GM18511 (cell line): Measurements from ENCODE around the gene FBXO10.

ENCODE experiments used
- ATAC-seq: cut with Tn5 transposase; IDR thresholded peaks from one replicate; pipeline ENCODE4 v1.9.1; 2021; ENCODE audit warnings: mild to moderate bottlenecking, moderate library complexity; ENCODE audit not compliant: unreplicated experiment

Gene FBXO10

DNA sequence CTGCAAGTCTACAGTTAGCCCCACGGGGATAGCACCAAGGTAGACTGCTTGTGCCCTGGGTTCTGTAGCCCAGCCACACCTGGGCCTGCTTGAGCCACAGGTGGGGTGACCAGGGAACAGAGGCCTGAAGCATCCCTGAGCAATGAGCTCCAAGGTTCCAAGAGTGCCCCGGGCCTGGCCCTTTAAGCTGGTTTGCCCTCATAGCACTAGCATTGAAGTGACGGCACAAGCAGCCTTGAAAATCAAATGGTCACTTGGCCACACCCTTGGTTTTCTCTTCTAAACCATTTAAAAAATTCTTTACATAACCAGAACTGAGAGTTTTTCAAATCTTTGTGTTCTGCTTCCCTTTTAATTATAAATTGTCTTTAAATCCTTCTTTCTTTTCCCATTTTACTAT is 24.7 kb downstream of the FBXO10 start:
- ATAC-seq: no peak

DNA sequence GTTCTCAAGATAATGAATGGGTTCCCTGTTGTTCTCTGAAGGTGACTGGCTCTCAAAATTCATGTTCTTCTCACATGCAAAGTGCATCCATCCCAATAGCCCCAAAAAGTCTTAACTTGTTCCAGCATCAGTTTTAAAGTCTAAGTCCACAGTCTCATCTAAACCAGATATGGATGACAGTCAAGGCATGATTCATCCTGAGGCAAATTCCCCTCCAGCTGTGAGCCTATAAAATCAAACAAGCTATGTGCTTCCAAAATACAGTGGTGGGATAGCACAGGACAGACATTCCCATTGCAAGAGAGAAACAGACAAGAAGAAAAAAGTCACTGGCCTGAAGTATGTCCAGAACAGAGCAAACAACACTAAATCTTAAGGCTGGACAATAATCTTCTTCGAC is 25.4 kb downstream of the FBXO10 start:
- no peak for ATAC-seq

DNA sequence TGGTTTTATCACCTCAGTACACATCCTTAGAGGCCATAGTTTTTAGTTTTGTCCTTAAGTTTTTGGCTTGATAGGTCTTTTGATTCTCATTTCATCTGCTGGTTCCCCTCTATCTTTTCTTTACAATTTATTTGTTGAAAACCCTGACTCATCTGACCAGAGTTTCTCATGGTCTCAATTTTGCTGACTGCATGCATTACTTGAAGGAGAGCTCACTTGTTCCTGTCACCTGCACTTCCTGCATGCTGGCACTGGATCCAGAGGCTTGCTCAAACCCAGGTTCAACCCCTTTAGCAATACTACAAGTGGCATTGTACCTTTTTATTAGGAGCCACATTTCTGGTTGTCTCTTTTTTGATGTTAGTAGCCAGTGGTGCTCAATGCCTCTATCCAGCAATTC is 26.7 kb downstream of the FBXO10 start:
- ATAC-seq: no peak

DNA sequence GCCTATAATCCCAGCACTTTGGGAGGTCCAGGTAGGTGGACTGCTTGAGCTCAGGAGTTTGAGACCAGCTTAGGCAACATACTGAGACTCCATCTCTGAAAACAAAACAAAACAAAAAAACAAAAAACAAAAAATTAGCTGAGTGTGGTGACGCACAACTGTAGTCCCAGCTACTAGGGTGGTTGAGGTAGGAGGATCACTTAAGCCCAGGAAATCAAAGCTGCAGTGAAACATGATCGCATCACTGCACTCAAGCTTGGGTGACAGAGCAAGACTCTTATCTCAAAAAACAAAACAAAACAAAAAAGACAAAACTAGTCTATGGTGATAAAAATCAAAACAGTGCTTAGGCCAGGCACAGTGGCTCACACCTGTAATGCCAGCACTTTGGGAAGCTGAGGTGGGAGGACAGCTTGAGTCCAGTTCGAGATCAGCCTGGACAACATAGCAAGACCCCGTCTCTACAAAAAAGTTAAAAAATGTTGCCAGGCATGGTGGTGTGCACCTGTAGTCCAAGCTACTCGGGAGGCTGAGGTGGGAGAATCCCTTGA is 28.8 kb downstream of the FBXO10 start:
- ATAC-seq: no peak

DNA sequence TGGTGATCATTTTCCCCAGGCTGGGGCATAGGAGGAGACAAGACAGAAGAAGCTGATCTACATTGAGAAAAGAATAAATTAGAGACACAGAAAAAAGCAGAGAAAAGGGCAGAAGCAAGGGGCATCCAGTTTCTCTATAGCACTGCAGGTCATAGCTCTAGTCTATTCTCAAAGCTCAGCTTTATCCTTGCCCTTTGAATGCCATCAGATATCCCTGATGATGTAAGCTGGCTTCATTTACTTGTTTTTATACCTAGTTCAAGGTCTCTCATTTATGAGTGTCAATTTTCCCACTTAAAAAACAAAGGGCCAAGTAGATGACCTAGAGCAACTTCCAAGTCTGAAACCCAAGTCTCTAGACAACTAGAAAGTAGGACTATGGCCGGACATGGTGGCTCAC is 32.7 kb downstream of the FBXO10 start:
- ATAC-seq: no peak

DNA sequence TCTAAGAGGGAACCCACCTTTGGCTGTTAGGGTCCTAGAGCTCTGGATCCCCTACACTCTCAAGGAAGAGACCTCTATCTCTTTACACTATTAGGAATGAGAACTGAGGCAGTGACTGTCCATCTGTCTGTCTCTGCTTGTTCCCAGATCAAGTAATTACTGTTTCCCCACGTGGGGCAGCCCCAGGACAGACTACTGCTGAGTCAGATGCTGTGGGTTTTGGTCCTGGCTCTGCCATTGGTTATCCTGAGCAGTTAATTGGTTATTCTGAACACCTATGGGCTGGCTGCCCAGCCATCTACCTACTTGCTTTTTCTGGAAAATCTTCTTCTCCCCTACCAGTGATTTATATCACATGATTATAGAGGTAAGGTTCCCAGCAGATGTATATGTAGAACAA is 33.3 kb downstream of the FBXO10 start:
- no peak for ATAC-seq

DNA sequence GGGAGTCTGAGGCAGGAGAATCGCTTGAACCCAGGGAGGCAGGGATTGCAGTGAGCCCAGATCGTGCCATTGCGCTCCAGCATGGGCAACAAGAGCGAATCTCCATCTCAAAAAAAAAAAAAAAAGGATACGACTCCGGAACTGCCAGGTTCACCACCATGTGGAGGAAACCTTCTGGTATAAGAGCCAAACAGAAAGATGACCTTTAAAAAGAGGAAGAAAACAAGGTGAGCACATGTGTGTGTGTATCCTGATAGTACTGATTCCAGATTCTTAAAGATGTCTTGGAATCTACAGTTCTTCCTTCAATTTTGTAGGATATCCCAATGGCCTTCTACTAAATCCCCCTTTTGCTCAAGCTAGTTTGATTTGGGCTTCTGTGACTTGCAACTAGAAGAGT is 33.7 kb downstream of the FBXO10 start:
- ATAC-seq: no peak

DNA sequence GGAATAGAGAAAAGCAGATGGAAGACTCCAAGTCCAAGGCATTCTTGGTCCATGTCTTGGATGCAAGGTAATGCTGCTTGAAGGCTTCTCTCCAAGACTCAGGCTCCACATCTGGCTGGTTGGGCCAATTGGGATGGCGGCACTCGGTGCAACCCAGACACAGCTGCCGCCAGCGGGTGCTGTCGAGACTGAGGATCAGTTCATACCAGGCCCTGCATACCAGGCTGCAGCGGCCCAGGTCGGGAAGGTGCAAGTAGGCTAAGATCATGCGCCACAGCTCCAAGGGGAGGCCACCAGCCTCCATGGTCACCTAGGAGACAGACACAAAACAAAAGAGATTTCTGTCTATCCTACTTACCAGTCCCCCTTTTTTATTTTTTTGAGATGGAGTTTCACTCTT is 34.7 kb downstream of the FBXO10 start:
- ATAC-seq: no peak

DNA sequence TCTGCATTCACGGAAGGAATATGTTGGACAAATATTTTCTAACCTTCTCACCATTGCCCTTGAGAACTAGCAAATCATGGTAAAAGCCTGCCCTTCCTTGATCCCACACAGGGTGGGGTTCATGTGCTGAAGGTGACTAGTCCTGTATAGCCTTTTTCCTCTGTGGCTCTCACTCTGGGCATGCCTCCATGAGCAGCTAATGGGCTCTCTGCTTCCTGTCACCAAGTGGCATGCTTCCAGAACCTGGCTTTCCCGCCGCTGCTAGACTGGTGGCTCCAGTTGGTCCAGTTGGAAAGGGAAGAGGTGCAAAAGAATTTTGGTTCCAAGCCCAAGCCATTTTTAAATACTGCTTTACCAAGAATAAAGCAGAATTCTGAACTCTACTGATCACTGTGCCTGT is 35.5 kb downstream of the FBXO10 start:
- no peak for ATAC-seq

DNA sequence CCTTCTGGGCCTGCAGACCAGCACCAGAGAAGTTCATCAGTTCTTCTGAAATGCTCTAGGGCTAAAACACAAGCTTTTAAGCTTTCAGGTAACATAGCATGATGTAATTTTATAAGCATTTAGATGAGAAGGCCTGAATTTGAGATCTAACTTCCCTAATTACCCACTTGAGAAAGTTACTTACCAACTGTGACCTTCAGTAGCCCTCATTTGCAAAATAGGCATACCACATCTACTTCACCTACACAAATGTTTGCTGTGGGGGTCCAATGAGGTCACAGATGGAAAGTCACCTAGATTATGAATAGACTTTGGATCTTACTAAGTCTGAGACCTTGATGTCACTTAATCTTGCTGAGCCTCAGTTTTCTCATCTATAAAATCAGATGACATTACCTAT is 36.5 kb downstream of the FBXO10 start:
- ATAC-seq: no peak

DNA sequence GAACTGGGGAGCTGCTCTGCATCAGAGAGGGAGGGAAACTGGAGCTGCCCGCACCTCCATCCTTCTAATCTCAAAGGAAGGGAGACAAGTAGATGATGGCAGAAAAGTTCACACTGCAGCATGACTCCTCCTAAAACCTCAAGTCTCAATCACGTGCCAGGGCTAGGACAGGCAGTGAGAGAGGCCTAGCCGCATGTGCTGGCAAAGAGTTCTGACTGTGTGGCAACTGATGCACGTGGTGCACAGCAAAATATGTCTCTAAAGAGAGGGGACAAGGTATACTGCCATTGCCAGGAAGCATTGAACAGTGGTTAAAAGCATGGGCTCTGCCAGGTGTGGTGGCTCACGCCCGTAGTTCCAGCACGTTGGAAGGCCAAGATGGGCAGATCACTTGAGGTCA is 38.1 kb downstream of the FBXO10 start:
- no peak for ATAC-seq

DNA sequence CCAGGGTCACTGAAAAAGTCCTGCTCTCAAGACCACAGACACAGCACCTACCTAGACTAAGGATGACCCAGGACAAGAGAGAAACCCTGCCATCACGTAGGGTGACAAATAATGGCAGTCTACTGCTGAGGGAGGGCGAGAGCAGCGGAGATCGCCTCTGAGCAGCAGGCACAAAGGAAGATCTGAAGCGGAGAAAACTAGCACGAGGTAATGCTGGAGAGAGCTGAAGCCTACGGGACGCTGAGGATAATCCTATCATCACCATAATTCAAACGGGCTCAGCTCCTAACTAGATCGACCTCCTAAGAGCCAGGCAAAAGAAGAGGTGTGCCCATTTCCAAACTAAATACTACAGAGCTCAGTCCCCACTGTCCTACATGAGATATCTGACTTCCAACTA is 41.3 kb downstream of the FBXO10 start:
- no peak for ATAC-seq

DNA sequence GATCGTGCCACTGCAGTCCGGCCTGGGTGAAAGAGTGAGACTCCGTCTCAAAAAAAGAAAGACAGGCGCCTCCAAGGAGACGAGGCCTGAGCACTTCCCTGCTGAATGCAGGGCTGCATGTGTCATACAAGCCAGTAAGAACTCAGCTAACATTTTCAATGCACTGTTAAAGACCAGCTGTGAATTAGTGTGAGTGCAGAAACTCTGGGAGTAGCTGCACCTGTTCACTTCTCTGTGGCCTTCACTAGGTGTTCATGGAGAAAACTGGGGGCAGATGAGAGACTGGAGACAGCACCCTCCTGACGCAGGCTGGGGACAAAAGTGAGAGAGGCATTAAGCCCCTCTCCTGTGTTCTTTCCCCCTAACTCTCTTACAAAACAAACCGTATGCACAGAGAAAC is 41.8 kb downstream of the FBXO10 start:
- no peak for ATAC-seq

DNA sequence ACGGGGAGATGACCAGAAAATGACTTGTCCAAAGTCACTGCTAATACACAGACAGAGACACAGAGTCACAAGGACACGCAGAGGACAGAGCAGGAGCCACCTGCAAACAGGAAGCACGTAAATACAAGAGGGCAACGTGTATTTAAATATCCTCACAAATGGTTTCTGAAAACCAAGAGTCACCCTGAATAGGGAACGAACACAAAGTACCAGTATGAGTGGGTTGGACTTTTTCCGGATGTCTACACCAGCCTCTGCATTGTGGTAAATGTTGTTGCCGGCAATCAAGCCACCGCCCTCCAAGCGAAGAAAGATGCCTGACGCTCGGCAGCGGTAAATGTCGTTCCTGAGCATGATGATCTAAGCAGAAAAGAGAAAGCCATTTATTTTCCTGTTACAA is 44.5 kb downstream of the FBXO10 start:
- ATAC-seq: peak; percentile 41

DNA sequence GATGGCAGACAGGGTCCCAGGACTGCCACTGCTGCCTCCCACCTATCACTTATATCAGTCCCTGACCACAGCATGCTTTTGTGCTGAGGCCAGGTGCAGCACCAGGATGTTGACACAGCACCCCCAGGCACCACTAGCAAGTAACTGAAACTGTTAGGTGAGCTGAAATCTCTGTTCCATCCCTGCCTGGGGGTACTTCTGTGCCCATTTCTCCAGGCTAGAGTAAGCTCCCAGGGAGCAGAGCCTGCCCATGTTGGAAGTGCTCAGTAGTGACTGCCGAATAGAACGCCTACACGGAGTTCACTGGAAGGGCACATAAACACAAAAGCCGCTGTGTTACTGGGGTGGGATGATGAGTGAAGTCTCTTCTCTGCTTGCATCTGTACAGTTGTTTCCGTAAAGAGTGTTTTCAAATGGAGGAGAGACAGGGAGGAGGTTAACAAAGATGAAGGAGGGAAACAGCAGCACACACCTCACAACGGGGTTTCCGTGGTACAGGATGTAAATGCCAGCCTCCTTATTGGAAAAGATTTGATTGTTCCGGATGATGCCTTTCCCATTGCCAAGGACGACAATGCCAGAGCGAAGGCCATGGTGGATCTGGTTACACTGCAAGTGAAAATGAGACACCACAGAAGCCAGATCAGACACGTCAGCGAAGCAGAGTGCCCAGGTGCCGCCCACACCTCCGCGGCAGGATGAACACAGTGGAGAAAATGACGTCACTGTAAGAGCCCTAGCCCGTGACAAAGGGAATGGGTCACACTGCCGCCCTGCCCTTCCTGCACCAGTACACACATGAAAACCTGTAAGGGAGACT is 47.3 kb downstream of the FBXO10 start:
- ATAC-seq: peak; percentile 84

DNA sequence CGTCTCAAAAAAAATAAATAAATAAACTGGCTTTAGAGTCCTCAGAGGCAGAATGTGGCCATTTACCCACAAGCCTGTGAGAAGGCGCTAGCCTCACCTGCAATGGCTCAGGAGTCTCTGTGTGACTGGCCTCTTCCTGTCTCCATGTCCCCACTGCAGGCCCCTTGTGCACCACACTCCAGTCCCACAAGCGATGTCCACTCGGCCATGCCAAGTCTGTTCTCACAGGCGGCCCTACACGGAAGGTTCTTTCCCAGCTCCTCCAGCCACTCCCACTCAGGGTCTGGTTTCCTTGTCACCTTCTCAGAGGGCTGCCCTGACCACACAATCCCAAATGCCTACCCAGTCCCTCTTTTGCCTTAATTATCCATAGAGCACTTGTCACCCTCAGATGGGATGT is 52.3 kb downstream of the FBXO10 start:
- ATAC-seq: no peak

DNA sequence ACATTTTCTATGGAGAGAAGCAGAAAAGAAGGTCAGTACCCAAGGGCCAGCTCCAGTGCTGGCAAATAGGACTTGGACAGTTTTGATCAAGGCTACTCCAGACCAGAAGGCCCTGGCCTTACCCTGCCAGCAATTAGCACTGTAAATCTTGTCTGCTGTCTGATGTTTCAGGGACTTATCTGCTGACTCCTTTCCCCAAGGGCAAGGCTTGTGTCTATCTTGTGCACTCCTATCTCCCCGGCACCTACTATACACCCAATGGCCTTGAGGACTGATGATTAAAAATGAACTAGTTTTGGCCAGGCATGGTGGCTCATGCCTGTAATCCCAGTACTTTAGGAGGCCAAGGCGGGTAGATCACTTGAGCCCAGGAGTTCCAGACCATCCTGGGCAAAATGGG is 53.2 kb downstream of the FBXO10 start:
- ATAC-seq: no peak

DNA sequence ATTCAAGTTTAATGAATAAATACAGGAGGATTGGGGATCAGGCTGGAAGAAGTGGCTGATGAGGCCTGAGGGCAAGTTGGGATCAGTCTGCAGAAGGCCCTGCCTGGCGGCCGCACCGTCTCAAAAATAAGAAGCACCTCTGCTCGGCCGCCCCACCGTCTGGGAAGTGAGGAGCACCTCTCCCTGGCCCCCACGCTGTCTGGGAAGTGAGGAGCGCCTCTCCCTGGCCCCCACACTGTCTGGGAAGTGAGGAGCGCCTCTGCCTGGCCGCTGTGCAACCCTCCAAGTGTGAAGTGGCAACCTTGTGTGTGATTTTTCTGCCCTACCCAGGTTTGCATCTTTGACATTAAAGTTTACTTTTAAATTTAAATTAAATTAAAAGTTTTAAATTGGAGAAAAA is 55.1 kb downstream of the FBXO10 start:
- ATAC-seq: no peak

DNA sequence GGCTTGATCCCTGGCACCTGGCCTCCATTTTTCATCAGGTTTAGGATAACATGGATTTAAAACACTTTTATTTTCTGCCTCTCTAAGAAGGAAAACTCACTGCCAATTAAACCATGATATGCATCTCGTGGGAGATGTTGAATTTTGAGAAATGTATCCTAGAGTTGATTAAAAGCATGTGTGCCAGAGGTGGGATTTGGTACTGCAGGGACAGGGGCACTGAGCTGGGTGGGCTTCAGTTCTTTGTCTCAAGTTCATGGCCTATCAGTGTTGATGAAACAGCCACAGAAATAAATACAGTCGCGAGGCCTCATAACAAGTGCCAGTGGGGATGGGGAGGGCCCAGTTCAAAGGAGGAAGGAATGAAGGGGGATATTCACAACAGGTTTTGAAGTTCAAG is 55.5 kb downstream of the FBXO10 start:
- ATAC-seq: no peak

DNA sequence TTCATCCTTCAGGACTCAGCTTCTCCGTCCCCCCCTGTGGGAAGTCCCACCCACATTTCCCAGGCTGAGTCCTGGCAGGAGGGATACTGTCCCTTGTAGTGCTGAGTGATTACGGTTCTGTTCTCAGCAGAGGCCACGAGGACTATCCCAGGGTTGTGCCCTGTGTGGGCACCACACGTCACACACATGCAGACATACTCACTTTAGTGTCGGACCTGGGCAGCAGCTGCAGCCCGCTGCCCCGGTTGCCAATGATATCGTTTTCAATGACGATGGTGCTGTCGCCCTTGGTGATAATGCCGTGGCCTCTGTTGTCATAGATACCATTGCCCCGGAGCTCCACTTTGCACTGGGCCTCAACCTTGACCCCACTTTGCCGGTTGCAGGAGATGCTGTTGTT is 58.3 kb downstream of the FBXO10 start:
- no peak for ATAC-seq

DNA sequence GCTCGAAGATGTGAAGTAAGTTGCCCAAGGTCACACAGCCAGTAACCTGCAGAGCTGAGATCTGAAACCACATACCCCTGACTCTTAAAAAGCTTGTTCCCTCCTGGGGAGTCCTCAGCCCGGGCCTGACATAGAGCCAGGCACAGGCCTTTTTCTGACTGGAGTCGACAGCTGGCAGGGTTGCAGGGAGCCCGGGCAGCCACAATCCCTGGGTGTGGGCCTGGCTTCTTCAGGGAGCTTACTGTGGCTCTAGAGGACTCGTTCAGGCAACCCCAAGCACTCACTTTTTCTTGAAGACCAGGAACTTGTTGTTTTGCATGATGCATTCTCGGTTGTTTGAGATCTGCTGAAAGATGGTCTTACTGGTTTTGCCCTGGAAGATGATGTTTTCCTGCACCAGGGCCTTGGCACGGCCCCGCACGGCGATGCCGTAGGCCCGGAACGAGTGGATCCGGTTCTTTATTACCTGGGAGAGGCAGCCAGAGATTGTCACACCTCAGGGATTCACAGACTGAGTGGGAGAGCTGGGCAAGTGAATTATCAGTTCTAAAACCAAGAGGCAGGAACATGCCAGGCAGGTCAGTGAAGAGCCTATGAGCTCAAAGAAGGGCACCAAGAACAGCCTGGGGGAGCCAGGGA is 60.4 kb downstream of the FBXO10 start:
- no peak for ATAC-seq

DNA sequence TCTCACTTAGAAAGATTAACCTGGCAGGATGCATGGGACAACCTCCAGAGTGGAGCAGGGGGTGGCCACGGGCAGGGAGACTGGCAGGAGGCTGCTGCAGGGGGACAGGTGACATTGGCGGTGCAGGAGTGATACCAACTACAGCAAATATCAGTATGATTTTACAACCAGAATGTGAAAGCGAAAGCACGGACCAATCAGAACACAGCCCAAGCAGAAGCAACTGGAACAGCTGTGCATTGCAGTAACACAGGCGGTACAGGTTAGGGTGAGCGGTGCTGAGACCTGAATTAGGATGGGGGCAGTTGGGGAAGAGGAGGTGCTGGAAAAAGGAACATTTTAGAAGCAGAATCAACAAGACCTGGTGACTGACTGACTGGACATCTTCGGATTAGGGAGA is 61.2 kb downstream of the FBXO10 start:
- no peak for ATAC-seq
